HepG2 (cell line): Measurements from ENCODE around the gene SERINC2. TPM values are rescaled to one million over a fixed set of nuclear protein-coding genes. Genes with fewer than 3 reads are reported as not detected.

Experiments
- ATAC-seq: fragments of 200-7000 bp; cut with Tn5 transposase; 3 replicates; pipeline ENCODE4 v1.9.1; 2020; ENCODE audit warnings: mild to moderate bottlenecking, moderate library complexity
- BruUV-seq: library from RNA; stranded (reverse); fragments of 400-500 nt; replicated peaks from 2 replicates; lab custom pipeline; 2021; lab: Mats Ljungman, UMichigan
- CTCF ChIA-PET: fragments of 300-600 bp; formaldehyde crosslinking; extraction: SDS; loops from one replicate; lab custom pipeline; 2021; ENCODE audit warnings: low total read pairs, inconsistent platforms, low intra/inter-chr PET ratio; lab: Yijun Ruan, JAX
- POLR2A ChIA-PET: fragments of 350-600 bp; sonication (Branson Sonifier 250); formaldehyde crosslinking; loops from one replicate; lab custom pipeline; 2020; ENCODE audit warnings: antibody characterized with exemption, inconsistent platforms; lab: Yijun Ruan, JAX
- DNase-seq: peaks from one replicate; pipeline ENCODE4 v3.0.0-alpha.2; 2015; ENCODE audit warnings: low spot score
- FAIRE-seq: peaks from 3 replicates; lab custom pipeline; 2011; peaks lifted over from hg19 to GRCh38; lab: Jason Lieb, UNC
- H2AFZ ChIP-seq: one replicate; pipeline ENCODE4 v1.6.1; 2011; ENCODE audit warnings: low read length, inconsistent platforms
- H3K27ac ChIP-seq: fragments of 300-600 bp; 3 replicates; pipeline ENCODE4 v1.8.0; 2011; ENCODE audit warnings: mixed run types, mild to moderate bottlenecking, mixed read lengths, low read length, inconsistent platforms; ENCODE audit not compliant: insufficient read depth; ENCODE audit errors: extremely low read length
- H3K27me3 ChIP-seq, 2 experiments: fragments of 200-600 bp in 1 of 2; 2 replicates in 1 of 2; 3 replicates in 1 of 2; pipeline versions ENCODE4 v1.6.0 to v1.8.0; 2011; ENCODE audit warnings: low read length in 2 of 2, mild to moderate bottlenecking in 2 of 2, moderate library complexity in 2 of 2, inconsistent platforms in 1 of 2; ENCODE audit not compliant: insufficient read depth in 2 of 2, control insufficient read depth in 1 of 2
- H3K36me3 ChIP-seq, 2 experiments: fragments of 200-600 bp in 1 of 2; replicated peaks in 1 of 2; 2 replicates in 1 of 2; 3 replicates in 1 of 2; pipeline versions ENCODE4 v1.5.1 to v1.8.0; 2011; ENCODE audit warnings: low read length in 2 of 2, inconsistent platforms in 1 of 2; ENCODE audit not compliant: insufficient read depth in 2 of 2, control insufficient read depth in 1 of 2
- H3K4me1 ChIP-seq: 2 replicates; pipeline ENCODE4 v1.5.1; 2012; ENCODE audit warnings: low read length, inconsistent platforms; ENCODE audit not compliant: insufficient read depth
- H3K4me2 ChIP-seq: 2 replicates; pipeline ENCODE4 v1.6.0; 2011; ENCODE audit warnings: low read depth, low read length, inconsistent platforms
- H3K4me3 ChIP-seq, 3 experiments: fragments of 200-600 bp in 1 of 3; sonication (generic), shearing (Covaris generic) in 1 of 3; replicated peaks in 1 of 3; 2 replicates each; pipeline ENCODE4 v1.5.1; 2011 to 2016; ENCODE audit warnings: low read length in 3 of 3, inconsistent platforms in 2 of 3, low read depth in 2 of 3, mild to moderate bottlenecking in 2 of 3, control low read depth in 1 of 3, mixed read lengths in 1 of 3; ENCODE audit not compliant: insufficient read depth in 1 of 3
- H3K79me2 ChIP-seq: one replicate; pipeline ENCODE4 v1.6.1; 2011; ENCODE audit warnings: low read length, inconsistent platforms; ENCODE audit not compliant: insufficient read depth
- H3K9ac ChIP-seq: 2 replicates; pipeline ENCODE4 v1.6.0; 2011; ENCODE audit warnings: mild to moderate bottlenecking, low read depth, low read length, inconsistent platforms; ENCODE audit not compliant: insufficient read depth
- H3K9me3 ChIP-seq: 2 replicates; pipeline ENCODE4 v1.5.1; 2012; ENCODE audit warnings: mild to moderate bottlenecking, low read length
- H4K20me1 ChIP-seq: 2 replicates; pipeline ENCODE4 v1.6.0; 2011; ENCODE audit warnings: inconsistent platforms, mild to moderate bottlenecking, low read length, moderate library complexity; ENCODE audit not compliant: insufficient read depth
- CENPX ChIP-seq: sonication (generic); formaldehyde crosslinking; IDR thresholded peaks from 2 replicates; pipeline ENCODE4 v1.9.0; 2021; ENCODE audit warnings: mild to moderate bottlenecking, missing genetic modification reagents, moderate library complexity
- GPN1 ChIP-seq: sonication (generic); formaldehyde crosslinking; IDR thresholded peaks from 2 replicates; pipeline ENCODE4 v1.5.1; 2020; ENCODE audit warnings: missing genetic modification reagents, borderline replicate concordance
- ISX ChIP-seq: sonication (generic); formaldehyde crosslinking; conservative IDR thresholded peaks from 2 replicates; pipeline ENCODE4 v1.5.0; 2020; ENCODE audit warnings: missing genetic modification reagents
- NR2C2 ChIP-seq: sonication (generic); formaldehyde crosslinking; IDR thresholded peaks from 2 replicates; pipeline ENCODE4 v1.4.0; 2020; ENCODE audit warnings: missing genetic modification reagents, mild to moderate bottlenecking, moderate library complexity, borderline replicate concordance
- RAD51 ChIP-seq: fragments of 450-650 bp; IDR thresholded peaks from 2 replicates; pipeline ENCODE4 v1.6.1; 2016; ENCODE audit warnings: borderline replicate concordance
- RCOR2 ChIP-seq: IDR thresholded peaks from 2 replicates; pipeline ENCODE4 v1.6.1; 2016; ENCODE audit warnings: missing biosample characterization, missing genetic modification reagents
- RFX1 ChIP-seq: fragments of 450-650 bp; IDR thresholded peaks from 2 replicates; pipeline ENCODE4 v1.6.1; 2017
- RFX3 ChIP-seq: IDR thresholded peaks from 2 replicates; pipeline ENCODE4 v1.6.1; 2016; ENCODE audit warnings: missing biosample characterization, missing genetic modification reagents
- TEAD3 ChIP-seq: optimal IDR thresholded peaks from 2 replicates; pipeline ENCODE3; 2016; ENCODE audit warnings: borderline replicate concordance
- ZFP90 ChIP-seq: sonication (generic); formaldehyde crosslinking; IDR thresholded peaks from 2 replicates; pipeline ENCODE4 v1.8.0; 2022; ENCODE audit warnings: missing genetic modification reagents, mild to moderate bottlenecking, inconsistent platforms, borderline replicate concordance
- ZNF383 ChIP-seq: sonication (generic); formaldehyde crosslinking; IDR thresholded peaks from 2 replicates; pipeline ENCODE4 v1.4.0; 2020; ENCODE audit warnings: missing genetic modification reagents, mild to moderate bottlenecking, borderline replicate concordance
- ZNF451 ChIP-seq: sonication (generic); formaldehyde crosslinking; IDR thresholded peaks from 2 replicates; pipeline ENCODE4 v1.5.0; 2020; ENCODE audit warnings: mild to moderate bottlenecking, missing genetic modification reagents
- WGBS: methylation state at CpG from one replicate; pipeline ENCODE4 v1.1.6; 2017; ENCODE audit warnings: low lambda C conversion rate; 5-methylcytosine and 5-hydroxymethylcytosine counted together
- in situ Hi-C: cut with HindIII; loops from 2 replicates; pipeline ENCODE4 v1.10.0; 2017; ENCODE audit warnings: low pct_unique_long_range_greater_than_20kb; ENCODE audit not compliant: extremely low pct_ligation_motif_present
- intact Hi-C: fragments of 100-400 bp; cut with micrococcal nuclease; formaldehyde crosslinking; loops from one replicate; pipeline ENCODE4 v1.10.0; 2022; ENCODE audit not compliant: unreplicated experiment
- polyA plus RNA-seq, 8 experiments: library from polyadenylated mRNA; depleted of rRNA in 3 of 8; stranded (reverse) in 7 of 8; unstranded in 1 of 8; fragments of >200 nt; fragmentation: Illumina TruSeq in 4 of 8; extraction: Trizol in 4 of 8; gene quantifications; 2 replicates each; pipeline versions ENCODE4 v1.2.1 to v1.2.3, GENCODE V29; 2011 to 2016; ENCODE audit warnings: low read depth in 4 of 8, missing spikeins in 1 of 8, mixed read lengths in 1 of 8; ENCODE audit not compliant: insufficient read depth in 1 of 8
- total RNA-seq, 5 experiments: library from RNA; depleted of rRNA; stranded (reverse); fragments of >200 nt; fragmentation: Illumina TruSeq; extraction: Trizol; gene quantifications; 2 replicates each; pipeline ENCODE4 v1.2.3, GENCODE V29; 2016; ENCODE audit warnings: low read depth in 1 of 5
- TF ChIP-seq, protein P1 (sequence below): IDR thresholded peaks from 2 replicates; pipeline ENCODE4 v1.6.1; 2016
- TF ChIP-seq, protein P2 (sequence below): sonication (generic); formaldehyde crosslinking; conservative IDR thresholded peaks from 2 replicates; pipeline ENCODE4 v1.4.0; 2020; ENCODE audit warnings: mild to moderate bottlenecking, missing genetic modification reagents, moderate library complexity
- TF ChIP-seq, protein P3 (sequence below): sonication (generic); formaldehyde crosslinking; IDR thresholded peaks from 2 replicates; pipeline ENCODE4 v1.4.0; 2020; ENCODE audit warnings: missing genetic modification reagents

SERINC2 gene
- total and polyA plus RNA-seq, 2 of the 13 experiments (the other 11 are each of a cell fraction or from before 2014, with no cell fraction given), result 4.8 to 126 TPM

DNA sequence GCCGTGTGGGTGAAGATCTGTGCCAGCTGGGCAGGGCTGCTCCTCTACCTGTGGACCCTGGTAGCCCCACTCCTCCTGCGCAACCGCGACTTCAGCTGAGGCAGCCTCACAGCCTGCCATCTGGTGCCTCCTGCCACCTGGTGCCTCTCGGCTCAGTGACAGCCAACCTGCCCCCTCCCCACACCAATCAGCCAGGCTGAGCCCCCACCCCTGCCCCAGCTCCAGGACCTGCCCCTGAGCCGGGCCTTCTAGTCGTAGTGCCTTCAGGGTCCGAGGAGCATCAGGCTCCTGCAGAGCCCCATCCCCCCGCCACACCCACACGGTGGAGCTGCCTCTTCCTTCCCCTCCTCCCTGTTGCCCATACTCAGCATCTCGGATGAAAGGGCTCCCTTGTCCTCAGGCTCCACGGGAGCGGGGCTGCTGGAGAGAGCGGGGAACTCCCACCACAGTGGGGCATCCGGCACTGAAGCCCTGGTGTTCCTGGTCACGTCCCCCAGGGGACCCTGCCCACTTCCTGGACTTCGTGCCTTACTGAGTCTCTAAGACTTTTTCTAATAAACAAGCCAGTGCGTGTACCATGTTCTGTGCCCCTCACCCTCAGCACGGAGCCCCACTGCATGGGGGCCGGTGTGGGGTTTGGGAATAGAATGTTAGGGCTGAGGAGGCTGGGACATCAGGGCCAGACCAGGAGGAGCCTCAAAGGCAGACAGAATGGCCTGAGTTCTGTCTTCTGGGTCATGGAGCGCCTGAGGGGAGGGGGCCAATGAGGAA lies 21.3 kb downstream of the SERINC2 start:
- Histone ChIP-seq H3K9me3 (no peaks in the 10 kb centered on the region), H3K36me3 (peaks cover 4 to 14% of the 10 kb centered on the region in 2 experiments; a peak in 3 of 5 replicates), H3K4me2 (peak overlapping the region; percentile 21; the same call in 1 of the 2 replicates), H3K79me2 (no peaks in the 10 kb centered on the region), H2AFZ (no peak overlapping the region), H3K27ac (peak overlapping the region; percentile 76), H3K9ac (no peak overlapping the region; the same call in 1 of the 2 replicates), H3K4me3 (no peak overlapping the region), H3K27me3 (no peaks in the 10 kb centered on the region), H4K20me1 (no peaks in the 10 kb centered on the region), H3K4me1 (peaks cover 90% of the 10 kb centered on the region)
- FAIRE-seq, result no peak
- POLR2A ChIA-PET, result interaction anchor here (1.2 to 2.3 kb wide), 2 partner anchors 8 to 15 kb away, joined by 7 to 16 read pairs; no protein-coding TSS in a partner anchor
- BruUV-seq, result no TSS peak
- CTCF ChIA-PET, result no interaction called here
- 13% methylated on average over 11 of the region's 21 CpGs for WGBS
- in situ Hi-C loops (no loop called here), intact Hi-C loops (no loop called here)
- peak; percentile 83 for DNase-seq
- peak; percentile 77 for ATAC-seq
- TF ChIP-seq RFX1 (no peak), RAD51 (no peak), ZNF383 (no peak), ZNF451 (CRISPR knock-in tag) (no peak), GPN1 (CRISPR knock-in tag) (no peak), ISX (CRISPR knock-in tag) (no peak), TEAD3 (CRISPR knock-in tag) (no peak), ZFP90 (no peak), RFX3 (CRISPR knock-in tag) (no peak), NR2C2 (0 out of 2 replicates have a peak, but pooled peaks have one; percentile 34), RCOR2 (CRISPR knock-in tag) (peak; percentile 85), CENPX (CRISPR knock-in tag) (no peak)
- TF ChIP-seq, protein P1, sequence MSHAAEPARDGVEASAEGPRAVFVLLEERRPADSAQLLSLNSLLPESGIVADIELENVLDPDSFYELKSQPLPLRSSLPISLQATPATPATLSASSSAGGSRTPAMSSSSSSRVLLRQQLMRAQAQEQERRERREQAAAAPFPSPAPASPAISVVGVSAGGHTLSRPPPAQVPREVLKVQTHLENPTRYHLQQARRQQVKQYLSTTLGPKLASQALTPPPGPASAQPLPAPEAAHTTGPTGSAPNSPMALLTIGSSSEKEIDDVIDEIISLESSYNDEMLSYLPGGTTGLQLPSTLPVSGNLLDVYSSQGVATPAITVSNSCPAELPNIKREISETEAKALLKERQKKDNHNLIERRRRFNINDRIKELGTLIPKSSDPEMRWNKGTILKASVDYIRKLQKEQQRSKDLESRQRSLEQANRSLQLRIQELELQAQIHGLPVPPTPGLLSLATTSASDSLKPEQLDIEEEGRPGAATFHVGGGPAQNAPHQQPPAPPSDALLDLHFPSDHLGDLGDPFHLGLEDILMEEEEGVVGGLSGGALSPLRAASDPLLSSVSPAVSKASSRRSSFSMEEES (CRISPR knock-in tag), result peak; percentile 87
- TF ChIP-seq, protein P2, sequence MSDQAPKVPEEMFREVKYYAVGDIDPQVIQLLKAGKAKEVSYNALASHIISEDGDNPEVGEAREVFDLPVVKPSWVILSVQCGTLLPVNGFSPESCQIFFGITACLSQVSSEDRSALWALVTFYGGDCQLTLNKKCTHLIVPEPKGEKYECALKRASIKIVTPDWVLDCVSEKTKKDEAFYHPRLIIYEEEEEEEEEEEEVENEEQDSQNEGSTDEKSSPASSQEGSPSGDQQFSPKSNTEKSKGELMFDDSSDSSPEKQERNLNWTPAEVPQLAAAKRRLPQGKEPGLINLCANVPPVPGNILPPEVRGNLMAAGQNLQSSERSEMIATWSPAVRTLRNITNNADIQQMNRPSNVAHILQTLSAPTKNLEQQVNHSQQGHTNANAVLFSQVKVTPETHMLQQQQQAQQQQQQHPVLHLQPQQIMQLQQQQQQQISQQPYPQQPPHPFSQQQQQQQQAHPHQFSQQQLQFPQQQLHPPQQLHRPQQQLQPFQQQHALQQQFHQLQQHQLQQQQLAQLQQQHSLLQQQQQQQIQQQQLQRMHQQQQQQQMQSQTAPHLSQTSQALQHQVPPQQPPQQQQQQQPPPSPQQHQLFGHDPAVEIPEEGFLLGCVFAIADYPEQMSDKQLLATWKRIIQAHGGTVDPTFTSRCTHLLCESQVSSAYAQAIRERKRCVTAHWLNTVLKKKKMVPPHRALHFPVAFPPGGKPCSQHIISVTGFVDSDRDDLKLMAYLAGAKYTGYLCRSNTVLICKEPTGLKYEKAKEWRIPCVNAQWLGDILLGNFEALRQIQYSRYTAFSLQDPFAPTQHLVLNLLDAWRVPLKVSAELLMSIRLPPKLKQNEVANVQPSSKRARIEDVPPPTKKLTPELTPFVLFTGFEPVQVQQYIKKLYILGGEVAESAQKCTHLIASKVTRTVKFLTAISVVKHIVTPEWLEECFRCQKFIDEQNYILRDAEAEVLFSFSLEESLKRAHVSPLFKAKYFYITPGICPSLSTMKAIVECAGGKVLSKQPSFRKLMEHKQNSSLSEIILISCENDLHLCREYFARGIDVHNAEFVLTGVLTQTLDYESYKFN (CRISPR knock-in tag), result peak; percentile 97
- TF ChIP-seq, protein P3, sequence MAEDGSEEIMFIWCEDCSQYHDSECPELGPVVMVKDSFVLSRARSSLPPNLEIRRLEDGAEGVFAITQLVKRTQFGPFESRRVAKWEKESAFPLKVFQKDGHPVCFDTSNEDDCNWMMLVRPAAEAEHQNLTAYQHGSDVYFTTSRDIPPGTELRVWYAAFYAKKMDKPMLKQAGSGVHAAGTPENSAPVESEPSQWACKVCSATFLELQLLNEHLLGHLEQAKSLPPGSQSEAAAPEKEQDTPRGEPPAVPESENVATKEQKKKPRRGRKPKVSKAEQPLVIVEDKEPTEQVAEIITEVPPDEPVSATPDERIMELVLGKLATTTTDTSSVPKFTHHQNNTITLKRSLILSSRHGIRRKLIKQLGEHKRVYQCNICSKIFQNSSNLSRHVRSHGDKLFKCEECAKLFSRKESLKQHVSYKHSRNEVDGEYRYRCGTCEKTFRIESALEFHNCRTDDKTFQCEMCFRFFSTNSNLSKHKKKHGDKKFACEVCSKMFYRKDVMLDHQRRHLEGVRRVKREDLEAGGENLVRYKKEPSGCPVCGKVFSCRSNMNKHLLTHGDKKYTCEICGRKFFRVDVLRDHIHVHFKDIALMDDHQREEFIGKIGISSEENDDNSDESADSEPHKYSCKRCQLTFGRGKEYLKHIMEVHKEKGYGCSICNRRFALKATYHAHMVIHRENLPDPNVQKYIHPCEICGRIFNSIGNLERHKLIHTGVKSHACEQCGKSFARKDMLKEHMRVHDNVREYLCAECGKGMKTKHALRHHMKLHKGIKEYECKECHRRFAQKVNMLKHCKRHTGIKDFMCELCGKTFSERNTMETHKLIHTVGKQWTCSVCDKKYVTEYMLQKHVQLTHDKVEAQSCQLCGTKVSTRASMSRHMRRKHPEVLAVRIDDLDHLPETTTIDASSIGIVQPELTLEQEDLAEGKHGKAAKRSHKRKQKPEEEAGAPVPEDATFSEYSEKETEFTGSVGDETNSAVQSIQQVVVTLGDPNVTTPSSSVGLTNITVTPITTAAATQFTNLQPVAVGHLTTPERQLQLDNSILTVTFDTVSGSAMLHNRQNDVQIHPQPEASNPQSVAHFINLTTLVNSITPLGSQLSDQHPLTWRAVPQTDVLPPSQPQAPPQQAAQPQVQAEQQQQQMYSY (CRISPR knock-in tag), result no peak
